ENCODE results near the gene TOMM7. TPM values are rescaled to one million over a fixed set of nuclear protein-coding genes. Genes with fewer than 3 reads are reported as not detected.

TOMM7 gene
- polyA plus RNA-seq, 2 of the 4 experiments (the other 2 are of a cell fraction): 526 to 685 TPM

DNA sequence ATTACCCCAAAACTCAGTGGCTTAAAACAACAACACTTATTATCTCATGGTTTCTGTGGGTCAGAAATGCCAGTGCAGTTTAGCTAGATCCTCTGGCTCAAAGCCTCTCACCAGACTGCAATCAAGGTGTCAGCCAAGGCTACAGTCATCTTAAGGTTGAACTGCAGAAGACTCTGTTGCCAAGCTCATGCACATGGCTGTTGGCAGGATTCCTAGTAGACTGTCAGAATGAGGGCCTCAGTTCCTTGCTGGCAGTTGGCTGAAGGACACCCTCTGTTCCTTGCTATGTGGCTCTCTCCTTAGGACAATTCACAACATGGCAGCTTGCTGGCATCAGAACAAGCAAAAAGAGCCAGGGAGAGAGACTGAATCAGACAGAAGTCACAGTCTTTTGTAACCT lies 34.7 kb downstream of the TOMM7 start:
- peaks cover 19% of the 10 kb centered on the region for H3K4me1 ChIP-seq
- FAIRE-seq: no peak
- no peak overlapping the region for H3K4me3 ChIP-seq
- no peak overlapping the region for H3K27ac ChIP-seq
- POLR2A ChIA-PET: no interaction called here
- DNase-seq (ENCODE audit: low read depth in 1 of 2, low spot score in 1 of 2): no peak
- CTCF ChIA-PET: no interaction called here
- TF ChIP-seq HOXA7 (CRISPR knock-in tag; IDR thresholded peaks at IDR 0.05): no peak
- no peak for TF ChIP-seq TP53 (CRISPR knock-in tag; IDR thresholded peaks at IDR 0.05)
- TF ChIP-seq HOXB5 (CRISPR knock-in tag; IDR thresholded peaks at IDR 0.05): no peak
- no peak for TF ChIP-seq KDM5A (IDR thresholded peaks at IDR 0.05)
- TF ChIP-seq SREBF2 (IDR thresholded peaks at IDR 0.05): no peak
- no peak for TF ChIP-seq RARB (CRISPR knock-in tag; IDR thresholded peaks at IDR 0.05)
- TF ChIP-seq, protein P1, sequence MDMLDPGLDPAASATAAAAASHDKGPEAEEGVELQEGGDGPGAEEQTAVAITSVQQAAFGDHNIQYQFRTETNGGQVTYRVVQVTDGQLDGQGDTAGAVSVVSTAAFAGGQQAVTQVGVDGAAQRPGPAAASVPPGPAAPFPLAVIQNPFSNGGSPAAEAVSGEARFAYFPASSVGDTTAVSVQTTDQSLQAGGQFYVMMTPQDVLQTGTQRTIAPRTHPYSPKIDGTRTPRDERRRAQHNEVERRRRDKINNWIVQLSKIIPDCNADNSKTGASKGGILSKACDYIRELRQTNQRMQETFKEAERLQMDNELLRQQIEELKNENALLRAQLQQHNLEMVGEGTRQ (IDR thresholded peaks at IDR 0.05): no peak
- TF ChIP-seq FOSL2 (IDR thresholded peaks at IDR 0.05): no peak
- no peak for TF ChIP-seq FOSL2 (CRISPR knock-in tag; IDR thresholded peaks at IDR 0.05)
- TF ChIP-seq TFCP2L1 (CRISPR knock-in tag; IDR thresholded peaks at IDR 0.05): no peak
- no peak overlapping the region for H3K4me2 ChIP-seq
- no peak for ATAC-seq
- no peaks in the 10 kb centered on the region for H3K9me3 ChIP-seq

DNA sequence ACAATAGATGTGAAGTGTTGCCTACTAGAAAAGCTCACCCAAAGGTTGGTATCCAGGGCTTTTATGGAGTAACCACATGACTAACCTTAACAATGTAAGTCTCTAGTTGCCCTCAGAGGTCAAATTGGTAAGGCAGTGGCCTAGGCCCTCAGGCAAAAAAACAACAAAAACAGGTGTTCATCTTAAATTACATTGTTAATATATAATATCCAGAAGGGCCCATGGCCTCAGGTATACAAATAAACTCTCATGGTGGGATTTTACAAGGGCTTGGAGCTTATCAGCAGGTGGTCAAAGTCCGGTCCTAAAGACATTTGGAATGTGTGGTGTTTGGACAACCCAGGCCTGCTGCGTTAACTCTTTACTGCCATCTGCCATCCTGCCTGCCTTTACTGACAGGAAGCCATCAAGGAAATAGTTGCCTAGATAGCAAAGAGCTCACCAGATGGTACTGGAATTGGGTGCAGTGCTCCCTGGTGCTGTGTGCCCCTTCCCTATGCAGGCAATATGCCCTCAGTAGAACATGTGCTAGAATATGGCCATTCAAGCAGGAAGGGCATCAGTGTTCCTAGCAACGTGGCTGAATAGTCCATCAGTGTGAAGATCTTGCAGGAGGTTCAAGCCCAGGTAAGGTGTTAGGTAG lies 36.2 kb downstream of the TOMM7 start:
- FAIRE-seq: no peak
- H3K4me2 ChIP-seq: peak overlapping the region; percentile 20; the same call in 1 of the 3 replicates
- TF ChIP-seq HOXB13 (CRISPR knock-in tag; IDR thresholded peaks at IDR 0.05; ENCODE audit: low read depth) (no peak), CEBPB (IDR thresholded peaks at IDR 0.05) (no peak), FOSL2 (IDR thresholded peaks at IDR 0.05) (no peak), FOSL2 (CRISPR knock-in tag; IDR thresholded peaks at IDR 0.05) (no peak), RAD21 (conservative IDR thresholded peaks at IDR 0.05 in 1 of 2, IDR thresholded peaks at IDR 0.05 in 1 of 2) (no peak), RARB (CRISPR knock-in tag; IDR thresholded peaks at IDR 0.05) (no peak), BHLHE40 (IDR thresholded peaks at IDR 0.05; ENCODE audit: low read depth, low read length) (no peak), EP300 (IDR thresholded peaks at IDR 0.05) (no peak), POLR2A (IDR thresholded peaks at IDR 0.05; ENCODE audit: low read length) (no peak), ESRRA (IDR thresholded peaks at IDR 0.05; ENCODE audit: borderline replicate concordance, low read length) (no peak), ZC3H11A (IDR thresholded peaks at IDR 0.05) (no peak), JUN (IDR thresholded peaks at IDR 0.05) (no peak)
- TF ChIP-seq, protein P2, sequence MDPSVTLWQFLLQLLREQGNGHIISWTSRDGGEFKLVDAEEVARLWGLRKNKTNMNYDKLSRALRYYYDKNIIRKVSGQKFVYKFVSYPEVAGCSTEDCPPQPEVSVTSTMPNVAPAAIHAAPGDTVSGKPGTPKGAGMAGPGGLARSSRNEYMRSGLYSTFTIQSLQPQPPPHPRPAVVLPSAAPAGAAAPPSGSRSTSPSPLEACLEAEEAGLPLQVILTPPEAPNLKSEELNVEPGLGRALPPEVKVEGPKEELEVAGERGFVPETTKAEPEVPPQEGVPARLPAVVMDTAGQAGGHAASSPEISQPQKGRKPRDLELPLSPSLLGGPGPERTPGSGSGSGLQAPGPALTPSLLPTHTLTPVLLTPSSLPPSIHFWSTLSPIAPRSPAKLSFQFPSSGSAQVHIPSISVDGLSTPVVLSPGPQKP (IDR thresholded peaks at IDR 0.05; ENCODE audit: low read depth, low read length): no peak
- H3K27ac ChIP-seq: no peak overlapping the region
- ChIA-PET POLR2A (no interaction called here), CTCF (interaction anchor here (1.0 to 2.3 kb wide), 4 partner anchors 11 to 226 kb away, joined by 3 to 6 read pairs (median 4); partner anchors contain the start of gene IL6)
- peak in 1 of 2 experiments; percentile 27 for DNase-seq (ENCODE audit: low read depth in 1 of 2, low spot score in 1 of 2)
- ATAC-seq: no peak; a peak in 1 of 6 replicates
- WGBS (ENCODE audit: missing lambda C conversion rate): 37% methylated on average over 3 of the region's 3 CpGs
- H3K9me3 ChIP-seq: no peaks in the 10 kb centered on the region
- no peak overlapping the region for H3K4me3 ChIP-seq
- H3K4me1 ChIP-seq: peaks cover 12% of the 10 kb centered on the region

DNA sequence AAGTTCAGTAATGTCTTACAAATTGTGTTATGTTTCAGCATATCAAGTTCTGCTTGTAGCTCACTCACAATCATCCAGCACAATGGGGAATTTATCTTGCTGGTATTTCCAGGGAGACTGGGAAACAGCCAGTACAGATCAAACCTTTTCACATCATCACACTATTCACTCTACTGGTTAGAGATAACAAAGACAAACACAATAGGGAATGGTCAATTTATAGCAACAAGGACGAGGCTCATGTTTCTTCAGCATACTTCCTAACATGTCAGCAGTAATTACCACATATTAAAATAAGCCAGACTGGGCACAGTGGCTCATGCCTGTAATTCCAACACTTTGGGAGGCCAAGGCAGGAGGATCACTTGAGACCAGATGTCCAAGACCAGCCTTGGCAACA lies 38.3 kb downstream of the TOMM7 start:
- POLR2A ChIA-PET: no interaction called here
- DNase-seq (ENCODE audit: low read depth in 1 of 2, low spot score in 1 of 2) (no peak), FAIRE-seq (no peak), ATAC-seq (no peak)
- Histone ChIP-seq H3K27ac (no peak overlapping the region), H3K4me1 (peaks cover 7% of the 10 kb centered on the region; the same call in 1 of the 3 replicates), H3K4me2 (no peak overlapping the region), H3K9me3 (no peaks in the 10 kb centered on the region), H3K4me3 (no peak overlapping the region)
- TF ChIP-seq CBX2 (IDR thresholded peaks at IDR 0.05; ENCODE audit: borderline replicate concordance, low read depth) (no peak), ZC3H11A (IDR thresholded peaks at IDR 0.05) (no peak), RARB (CRISPR knock-in tag; IDR thresholded peaks at IDR 0.05) (no peak), POLR2A (IDR thresholded peaks at IDR 0.05; ENCODE audit: low read length) (no peak), JUNB (IDR thresholded peaks at IDR 0.05) (no peak), KDM1A (IDR thresholded peaks at IDR 0.05; ENCODE audit: low read depth) (no peak), RNF2 (IDR thresholded peaks at IDR 0.05; ENCODE audit: borderline replicate concordance, low read depth) (no peak)
- TF ChIP-seq, protein P3, sequence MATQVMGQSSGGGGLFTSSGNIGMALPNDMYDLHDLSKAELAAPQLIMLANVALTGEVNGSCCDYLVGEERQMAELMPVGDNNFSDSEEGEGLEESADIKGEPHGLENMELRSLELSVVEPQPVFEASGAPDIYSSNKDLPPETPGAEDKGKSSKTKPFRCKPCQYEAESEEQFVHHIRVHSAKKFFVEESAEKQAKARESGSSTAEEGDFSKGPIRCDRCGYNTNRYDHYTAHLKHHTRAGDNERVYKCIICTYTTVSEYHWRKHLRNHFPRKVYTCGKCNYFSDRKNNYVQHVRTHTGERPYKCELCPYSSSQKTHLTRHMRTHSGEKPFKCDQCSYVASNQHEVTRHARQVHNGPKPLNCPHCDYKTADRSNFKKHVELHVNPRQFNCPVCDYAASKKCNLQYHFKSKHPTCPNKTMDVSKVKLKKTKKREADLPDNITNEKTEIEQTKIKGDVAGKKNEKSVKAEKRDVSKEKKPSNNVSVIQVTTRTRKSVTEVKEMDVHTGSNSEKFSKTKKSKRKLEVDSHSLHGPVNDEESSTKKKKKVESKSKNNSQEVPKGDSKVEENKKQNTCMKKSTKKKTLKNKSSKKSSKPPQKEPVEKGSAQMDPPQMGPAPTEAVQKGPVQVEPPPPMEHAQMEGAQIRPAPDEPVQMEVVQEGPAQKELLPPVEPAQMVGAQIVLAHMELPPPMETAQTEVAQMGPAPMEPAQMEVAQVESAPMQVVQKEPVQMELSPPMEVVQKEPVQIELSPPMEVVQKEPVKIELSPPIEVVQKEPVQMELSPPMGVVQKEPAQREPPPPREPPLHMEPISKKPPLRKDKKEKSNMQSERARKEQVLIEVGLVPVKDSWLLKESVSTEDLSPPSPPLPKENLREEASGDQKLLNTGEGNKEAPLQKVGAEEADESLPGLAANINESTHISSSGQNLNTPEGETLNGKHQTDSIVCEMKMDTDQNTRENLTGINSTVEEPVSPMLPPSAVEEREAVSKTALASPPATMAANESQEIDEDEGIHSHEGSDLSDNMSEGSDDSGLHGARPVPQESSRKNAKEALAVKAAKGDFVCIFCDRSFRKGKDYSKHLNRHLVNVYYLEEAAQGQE (IDR thresholded peaks at IDR 0.05): no peak
- TF ChIP-seq, protein P2 (IDR thresholded peaks at IDR 0.05; ENCODE audit: low read depth, low read length): no peak
- TF ChIP-seq, protein P4, sequence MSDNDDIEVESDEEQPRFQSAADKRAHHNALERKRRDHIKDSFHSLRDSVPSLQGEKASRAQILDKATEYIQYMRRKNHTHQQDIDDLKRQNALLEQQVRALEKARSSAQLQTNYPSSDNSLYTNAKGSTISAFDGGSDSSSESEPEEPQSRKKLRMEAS (IDR thresholded peaks at IDR 0.05): no peak
- CTCF ChIA-PET: interaction anchor here (1.1 to 3.7 kb wide), 5 partner anchors 9 to 222 kb away, joined by 3 to 32 read pairs (median 4); partner anchors contain the start of gene IL6
- 26% methylated on average over 1 of the region's 1 CpG for WGBS (ENCODE audit: missing lambda C conversion rate)
